ENCODE measurements around the gene PRDM2. TPM values are rescaled to one million over a fixed set of nuclear protein-coding genes. Genes with fewer than 3 reads are reported as not detected.

The PRDM2 gene
- polyA plus RNA-seq, 1 donor (not counting 4 experiments of a cell fraction or from before 2014, with no cell fraction given), result 13.8 TPM

DNA sequence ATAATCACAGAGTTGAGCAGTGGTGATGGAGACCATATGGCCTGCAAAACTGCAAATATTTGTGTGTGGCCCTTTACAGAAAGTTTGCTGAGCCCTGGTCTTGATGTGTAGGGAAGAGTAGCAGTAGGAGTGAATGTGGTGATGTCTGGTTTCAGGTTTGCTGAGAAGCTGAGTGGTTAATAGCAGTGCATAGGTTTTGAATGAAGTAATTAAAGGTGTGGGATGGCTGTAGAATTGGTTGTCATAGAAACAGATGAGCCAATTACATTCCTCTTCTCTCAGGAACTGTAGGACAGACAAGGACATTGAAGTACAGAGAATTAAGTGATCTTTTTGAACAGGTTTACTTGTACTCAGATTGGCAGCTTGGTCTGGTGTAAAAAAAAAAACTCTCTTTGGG is 37.4 kb downstream of the PRDM2 start:
- H3K9ac ChIP-seq (ENCODE audit: control insufficient read depth, extremely low read depth, insufficient read depth, low read length), result no peak overlapping the region
- H3K4me2 ChIP-seq (ENCODE audit: control insufficient read depth, extremely low read depth, insufficient read depth, low read depth, low read length), result no peak overlapping the region
- no peaks in the 10 kb centered on the region for H3K4me1 ChIP-seq (ENCODE audit: control insufficient read depth, extremely low read depth, insufficient read depth, low read length)
- no peaks in the 10 kb centered on the region for H4K20me1 ChIP-seq (ENCODE audit: control insufficient read depth, extremely low read depth, insufficient read depth, low read length)
- no peak for TF ChIP-seq EZH2 (IDR thresholded peaks at IDR 0.05; ENCODE audit: low read length)
- TF ChIP-seq, protein P1, sequence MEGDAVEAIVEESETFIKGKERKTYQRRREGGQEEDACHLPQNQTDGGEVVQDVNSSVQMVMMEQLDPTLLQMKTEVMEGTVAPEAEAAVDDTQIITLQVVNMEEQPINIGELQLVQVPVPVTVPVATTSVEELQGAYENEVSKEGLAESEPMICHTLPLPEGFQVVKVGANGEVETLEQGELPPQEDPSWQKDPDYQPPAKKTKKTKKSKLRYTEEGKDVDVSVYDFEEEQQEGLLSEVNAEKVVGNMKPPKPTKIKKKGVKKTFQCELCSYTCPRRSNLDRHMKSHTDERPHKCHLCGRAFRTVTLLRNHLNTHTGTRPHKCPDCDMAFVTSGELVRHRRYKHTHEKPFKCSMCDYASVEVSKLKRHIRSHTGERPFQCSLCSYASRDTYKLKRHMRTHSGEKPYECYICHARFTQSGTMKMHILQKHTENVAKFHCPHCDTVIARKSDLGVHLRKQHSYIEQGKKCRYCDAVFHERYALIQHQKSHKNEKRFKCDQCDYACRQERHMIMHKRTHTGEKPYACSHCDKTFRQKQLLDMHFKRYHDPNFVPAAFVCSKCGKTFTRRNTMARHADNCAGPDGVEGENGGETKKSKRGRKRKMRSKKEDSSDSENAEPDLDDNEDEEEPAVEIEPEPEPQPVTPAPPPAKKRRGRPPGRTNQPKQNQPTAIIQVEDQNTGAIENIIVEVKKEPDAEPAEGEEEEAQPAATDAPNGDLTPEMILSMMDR (optimal IDR thresholded peaks at IDR 0.05 in 1 of 3, IDR thresholded peaks at IDR 0.05 in 1 of 3, conservative IDR thresholded peaks at IDR 0.05 in 1 of 3; ENCODE audit: extremely low read depth in 1 of 3, insufficient read depth in 2 of 3, low read length in 3 of 3), result no peak
- dilution Hi-C loops (cut with MboI; ENCODE audit: extremely low pct_ligation_motif_present, low sequenced_read_pairs), result no loop called here
- H3K27me3 ChIP-seq (ENCODE audit: control insufficient read depth, extremely low read depth, insufficient read depth, low read length), result no peaks in the 10 kb centered on the region
- DNase-seq (ENCODE audit: low read depth, low spot score) (no peak), FAIRE-seq (no peak)
- no peak overlapping the region for H3K4me3 ChIP-seq (ENCODE audit: control insufficient read depth in 2 of 3, extremely low read depth in 1 of 3, insufficient read depth in 2 of 3, low read depth in 1 of 3, low read length in 3 of 3)
- no peaks in the 10 kb centered on the region for H3K79me2 ChIP-seq (ENCODE audit: control insufficient read depth, insufficient read depth, low read length)
- no peaks in the 10 kb centered on the region for H3K9me1 ChIP-seq (ENCODE audit: control insufficient read depth, extremely low read depth, insufficient read depth, low read length)
- H3K27ac ChIP-seq (ENCODE audit: control insufficient read depth, insufficient read depth, low read length), result no peak overlapping the region
- no peaks in the 10 kb centered on the region for H3K36me3 ChIP-seq (ENCODE audit: control insufficient read depth in 2 of 2, extremely low read depth in 1 of 2, insufficient read depth in 2 of 2, low read length in 2 of 2)
- no peaks in the 10 kb centered on the region for H3K9me3 ChIP-seq (ENCODE audit: control insufficient read depth, low read depth, low read length)
- H2AFZ ChIP-seq (ENCODE audit: control insufficient read depth, low read length), result no peak overlapping the region

DNA sequence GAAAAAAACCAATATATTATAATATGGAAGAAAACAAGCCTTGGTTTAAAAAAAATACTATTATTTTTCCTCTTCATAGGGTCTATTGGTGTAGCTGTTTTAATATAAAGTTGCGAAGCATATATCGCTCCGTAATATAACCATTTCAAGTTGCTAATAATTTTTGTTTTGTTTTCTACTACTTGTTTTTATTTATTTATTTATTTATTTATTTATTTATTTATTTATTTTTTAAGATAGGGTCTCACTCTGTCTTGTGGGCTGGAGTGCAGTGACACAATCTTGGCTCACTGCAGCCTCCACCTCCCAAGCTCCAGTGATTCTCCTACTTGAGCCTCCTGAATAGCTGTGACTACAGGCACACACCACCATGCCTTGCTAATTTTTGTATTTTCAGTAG is 46.4 kb downstream of the PRDM2 start:
- Histone ChIP-seq H3K4me1 (ENCODE audit: control insufficient read depth, extremely low read depth, insufficient read depth, low read length) (peaks cover 14% of the 10 kb centered on the region), H3K27me3 (ENCODE audit: control insufficient read depth, extremely low read depth, insufficient read depth, low read length) (no peaks in the 10 kb centered on the region), H3K4me3 (ENCODE audit: control insufficient read depth in 2 of 3, extremely low read depth in 1 of 3, insufficient read depth in 2 of 3, low read depth in 1 of 3, low read length in 3 of 3) (no peak overlapping the region), H3K36me3 (ENCODE audit: control insufficient read depth in 2 of 2, extremely low read depth in 1 of 2, insufficient read depth in 2 of 2, low read length in 2 of 2) (no peaks in the 10 kb centered on the region), H3K9ac (ENCODE audit: control insufficient read depth, extremely low read depth, insufficient read depth, low read length) (no peak overlapping the region), H3K79me2 (ENCODE audit: control insufficient read depth, insufficient read depth, low read length) (peaks cover 19% of the 10 kb centered on the region), H2AFZ (ENCODE audit: control insufficient read depth, low read length) (no peak overlapping the region), H3K4me2 (ENCODE audit: control insufficient read depth, extremely low read depth, insufficient read depth, low read depth, low read length) (no peak overlapping the region), H3K9me3 (ENCODE audit: control insufficient read depth, low read depth, low read length) (no peaks in the 10 kb centered on the region), H4K20me1 (ENCODE audit: control insufficient read depth, extremely low read depth, insufficient read depth, low read length) (no peaks in the 10 kb centered on the region), H3K9me1 (ENCODE audit: control insufficient read depth, extremely low read depth, insufficient read depth, low read length) (no peaks in the 10 kb centered on the region), H3K27ac (ENCODE audit: control insufficient read depth, insufficient read depth, low read length) (no peak overlapping the region)
- DNase-seq (ENCODE audit: low read depth, low spot score), result no peak
- dilution Hi-C loops (cut with MboI; ENCODE audit: extremely low pct_ligation_motif_present, low sequenced_read_pairs), result no loop called here
- TF ChIP-seq EZH2 (IDR thresholded peaks at IDR 0.05; ENCODE audit: low read length), result no peak
- TF ChIP-seq, protein P1 (optimal IDR thresholded peaks at IDR 0.05 in 1 of 3, IDR thresholded peaks at IDR 0.05 in 1 of 3, conservative IDR thresholded peaks at IDR 0.05 in 1 of 3; ENCODE audit: extremely low read depth in 1 of 3, insufficient read depth in 2 of 3, low read length in 3 of 3), result no peak
- no peak for FAIRE-seq

Data from keratinocyte (primary cell).